Thoracic aorta (tissue), 2 donors: Measurements from ENCODE around the gene GALNT10. TPM values are rescaled to one million over a fixed set of nuclear protein-coding genes. Genes with fewer than 3 reads are reported as not detected.

Experiments used
- ATAC-seq: fragments of 150-250 bp; one replicate; pipeline ENCODE4 v1.8.0; 2017; ENCODE audit warnings: low read depth; ENCODE audit not compliant: insufficient number of reproducible peaks, low FRiP score
- DNase-seq: peaks from one replicate; pipeline ENCODE4 v3.0.0-alpha.2; 2020; ENCODE audit warnings: low spot score
- H3K27ac ChIP-seq, 2 donors: fragments of 200-600 bp; sonication (generic); 1 replicate in 1 of 2; 2 replicates in 1 of 2; pipeline ENCODE4 v1.5.1; 2016; ENCODE audit warnings: mild to moderate bottlenecking in 2 of 2, moderate library complexity in 2 of 2
- H3K27me3 ChIP-seq: fragments of 200-600 bp; sonication (generic); replicated peaks from 2 replicates; pipeline ENCODE4 v1.6.0; 2016; ENCODE audit warnings: mild to moderate bottlenecking; ENCODE audit not compliant: insufficient read depth
- H3K36me3 ChIP-seq: fragments of 200-600 bp; sonication (generic); one replicate; pipeline ENCODE4 v1.5.1; 2016
- H3K4me1 ChIP-seq, 2 donors: fragments of 200-600 bp; sonication (generic); 1 replicate in 1 of 2; 2 replicates in 1 of 2; pipeline versions ENCODE4 v1.5.1 to v1.6.0; 2016; ENCODE audit warnings: low read depth in 2 of 2, mild to moderate bottlenecking in 1 of 2; ENCODE audit not compliant: control insufficient read depth in 1 of 2
- H3K4me3 ChIP-seq: fragments of 200-600 bp; sonication (generic); 2 replicates; pipeline ENCODE4 v1.5.1; 2016; ENCODE audit warnings: mild to moderate bottlenecking
- H3K9me3 ChIP-seq: fragments of 200-600 bp; sonication (generic); 2 replicates; pipeline ENCODE4 v1.5.1; 2016
- total RNA-seq, 2 donors: library from RNA; depleted of rRNA; stranded (reverse); fragments of >200 nt; gene quantifications; one replicate each; pipeline versions ENCODE4 v1.1.0 to v1.2.3, GENCODE V29; 2016
- TF ChIP-seq, protein P1 (sequence below): fragments of 200-600 bp; sonication (generic); IDR thresholded peaks from one replicate; pipeline ENCODE4 v1.5.1; 2019; ENCODE audit warnings: antibody characterized with exemption

GALNT10 gene
- total RNA-seq, 2 donors from 2014 or later = 43.0 to 52.7 TPM

- no peaks in the 10 kb centered on the region for H3K36me3 ChIP-seq
- H3K9me3 ChIP-seq = no peaks in the 10 kb centered on the region
- TF ChIP-seq, protein P1, sequence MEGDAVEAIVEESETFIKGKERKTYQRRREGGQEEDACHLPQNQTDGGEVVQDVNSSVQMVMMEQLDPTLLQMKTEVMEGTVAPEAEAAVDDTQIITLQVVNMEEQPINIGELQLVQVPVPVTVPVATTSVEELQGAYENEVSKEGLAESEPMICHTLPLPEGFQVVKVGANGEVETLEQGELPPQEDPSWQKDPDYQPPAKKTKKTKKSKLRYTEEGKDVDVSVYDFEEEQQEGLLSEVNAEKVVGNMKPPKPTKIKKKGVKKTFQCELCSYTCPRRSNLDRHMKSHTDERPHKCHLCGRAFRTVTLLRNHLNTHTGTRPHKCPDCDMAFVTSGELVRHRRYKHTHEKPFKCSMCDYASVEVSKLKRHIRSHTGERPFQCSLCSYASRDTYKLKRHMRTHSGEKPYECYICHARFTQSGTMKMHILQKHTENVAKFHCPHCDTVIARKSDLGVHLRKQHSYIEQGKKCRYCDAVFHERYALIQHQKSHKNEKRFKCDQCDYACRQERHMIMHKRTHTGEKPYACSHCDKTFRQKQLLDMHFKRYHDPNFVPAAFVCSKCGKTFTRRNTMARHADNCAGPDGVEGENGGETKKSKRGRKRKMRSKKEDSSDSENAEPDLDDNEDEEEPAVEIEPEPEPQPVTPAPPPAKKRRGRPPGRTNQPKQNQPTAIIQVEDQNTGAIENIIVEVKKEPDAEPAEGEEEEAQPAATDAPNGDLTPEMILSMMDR = no peak
- no peaks in the 10 kb centered on the region for H3K4me1 ChIP-seq
- DNase-seq = no peak
- no peak overlapping the region for H3K27ac ChIP-seq
- H3K27me3 ChIP-seq = no peaks in the 10 kb centered on the region
- no peak overlapping the region for H3K4me3 ChIP-seq
- ATAC-seq = no peak
Measured at GRCh38 chr5:154397652-154398406, 207.3 kb downstream of the GALNT10 start.

GRCh38 chr5:154400678-154401077 lies 210.1 kb downstream of the GALNT10 start:
- no peak overlapping the region for H3K4me3 ChIP-seq
- no peak for DNase-seq
- no peaks in the 10 kb centered on the region for H3K36me3 ChIP-seq
- no peak overlapping the region for H3K27ac ChIP-seq
- ATAC-seq = no peak
- peaks cover 3 to 10% of the 10 kb centered on the region in 2 donors for H3K4me1 ChIP-seq
- no peaks in the 10 kb centered on the region for H3K9me3 ChIP-seq
- H3K27me3 ChIP-seq = no peaks in the 10 kb centered on the region
- TF ChIP-seq, protein P1 = no peak

- H3K4me1 ChIP-seq = peaks cover 3 to 10% of the 10 kb centered on the region in 2 donors
- H3K27ac ChIP-seq = no peak overlapping the region
- no peaks in the 10 kb centered on the region for H3K27me3 ChIP-seq
- no peak overlapping the region for H3K4me3 ChIP-seq
- TF ChIP-seq, protein P1 = no peak
- DNase-seq = no peak
- H3K9me3 ChIP-seq = no peaks in the 10 kb centered on the region
- no peaks in the 10 kb centered on the region for H3K36me3 ChIP-seq
- no peak for ATAC-seq
Measured at GRCh38 chr5:154401355-154401754, 210.8 kb downstream of the GALNT10 start.

DNA sequence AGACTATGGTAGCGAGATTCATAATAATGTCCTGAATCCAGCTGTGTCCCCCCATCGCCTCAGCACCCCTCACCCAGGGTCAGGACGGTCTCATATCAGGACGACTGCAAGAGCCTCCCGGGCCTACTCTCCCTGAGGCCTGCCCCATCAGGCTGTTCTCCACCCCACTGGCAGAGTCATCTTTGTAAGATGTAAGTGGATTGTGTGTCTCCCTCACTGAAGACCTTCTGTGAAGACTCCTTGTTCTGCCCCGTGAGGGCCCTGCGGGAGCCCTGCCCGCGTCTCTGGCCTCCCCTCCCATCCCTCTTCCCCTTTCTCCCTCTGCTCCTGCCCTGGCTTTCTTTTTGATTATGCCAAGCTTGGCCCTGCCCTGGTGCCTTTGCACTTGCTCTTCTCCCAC lies 211.4 kb downstream of the GALNT10 start:
- peaks cover 3 to 10% of the 10 kb centered on the region in 2 donors for H3K4me1 ChIP-seq
- TF ChIP-seq, protein P1 = no peak
- no peak for DNase-seq
- H3K4me3 ChIP-seq = no peak overlapping the region
- no peaks in the 10 kb centered on the region for H3K36me3 ChIP-seq
- H3K27ac ChIP-seq = no peak overlapping the region
- no peaks in the 10 kb centered on the region for H3K9me3 ChIP-seq
- H3K27me3 ChIP-seq = no peaks in the 10 kb centered on the region
- ATAC-seq = no peak

DNA sequence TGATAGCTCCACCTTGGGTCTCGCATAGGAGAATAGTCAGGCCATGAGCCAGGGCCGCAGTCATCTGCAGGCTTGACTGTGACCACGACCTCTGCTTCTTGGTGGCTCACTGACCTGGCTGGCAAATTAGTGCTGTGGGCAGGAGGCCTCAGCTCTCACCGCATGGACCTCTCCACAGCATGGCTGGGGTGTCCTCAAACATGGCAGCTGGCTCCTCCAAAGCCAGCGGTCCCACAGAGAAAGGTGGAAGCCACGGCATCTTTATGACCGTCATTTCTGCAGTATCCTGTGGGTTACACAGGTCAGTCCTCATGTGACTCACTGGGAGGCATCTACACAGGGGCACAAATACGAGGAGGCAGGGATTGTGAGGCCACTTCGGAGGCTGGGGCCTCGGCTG lies 212.1 kb downstream of the GALNT10 start:
- ATAC-seq (no peak), DNase-seq (no peak)
- no peaks in the 10 kb centered on the region for H3K36me3 ChIP-seq
- peaks cover 3 to 10% of the 10 kb centered on the region in 2 donors for H3K4me1 ChIP-seq
- no peaks in the 10 kb centered on the region for H3K27me3 ChIP-seq
- H3K4me3 ChIP-seq = no peak overlapping the region
- TF ChIP-seq, protein P1 = no peak
- no peak overlapping the region for H3K27ac ChIP-seq
- H3K9me3 ChIP-seq = no peaks in the 10 kb centered on the region
